ENCODE data around the gene GATB.

DNA sequence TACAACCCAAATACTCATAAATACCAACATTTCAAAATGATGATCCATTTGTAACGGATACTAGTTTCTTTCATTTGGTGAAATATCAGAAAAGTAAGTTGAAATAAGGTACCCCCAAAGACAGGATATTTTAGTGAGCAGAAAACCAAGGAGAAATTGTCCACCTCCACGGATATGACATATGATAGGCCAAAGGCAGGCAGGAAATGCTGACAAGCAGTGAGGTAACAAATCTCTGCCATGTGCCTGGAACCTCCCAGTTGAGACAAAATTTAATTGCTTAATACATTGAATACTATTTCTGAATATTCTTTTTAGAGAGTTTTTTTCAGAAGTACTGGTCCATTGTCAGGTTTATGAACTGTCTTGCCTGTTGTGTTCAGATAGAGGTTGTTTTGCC is 118.8 kb downstream of the GATB start:
- no peak for TF ChIP-seq POLR2A (IDR thresholded peaks at IDR 0.05)
- TF ChIP-seq CTCF (IDR thresholded peaks at IDR 0.05), result no peak

Measured in heart left ventricle (tissue), 13 donors.